B cell (primary cell): ENCODE data around the gene C16orf54. TPM values are rescaled to one million over a fixed set of nuclear protein-coding genes. Genes with fewer than 3 reads are reported as not detected.
A peak's percentile ranks its signal among the peaks of the same experiment; 100 is the strongest.

Experiments
- ATAC-seq: fragments of 200-7000 bp; cut with Tn5 transposase; one replicate; pipeline ENCODE4 v1.10.0; 2021; ENCODE audit warnings: low read depth, mild to moderate bottlenecking, moderate number of reproducible peaks, moderate library complexity
- CTCF ChIA-PET: fragments of 350-600 bp; sonication (Branson Sonifier 250); formaldehyde crosslinking; loops from one replicate; lab custom pipeline; 2021; ENCODE audit warnings: antibody characterized with exemption, inconsistent platforms; lab: Charles Lee
- POLR2A ChIA-PET: fragments of 350-600 bp; sonication (Branson Sonifier 250); formaldehyde crosslinking; loops from one replicate; lab custom pipeline; 2021; ENCODE audit warnings: antibody characterized with exemption; lab: Charles Lee
- DNase-seq: peaks from one replicate; pipeline ENCODE4 v3.0.0; 2013
- H2AFZ ChIP-seq: 2 replicates; pipeline ENCODE4 v1.6.1; 2012; ENCODE audit warnings: mild to moderate bottlenecking, low read depth, low read length; ENCODE audit not compliant: insufficient read depth, poor library complexity, severe bottlenecking
- H3K27ac ChIP-seq, 2 donors: 1 replicate in 1 of 2; 2 replicates in 1 of 2; pipeline ENCODE4 v1.5.1; 2012 to 2013; ENCODE audit warnings: low read length in 2 of 2, mild to moderate bottlenecking in 2 of 2, moderate library complexity in 1 of 2
- H3K27me3 ChIP-seq, 4 experiments: fragments of 200-600 bp in 1 of 4; sonication (generic) in 1 of 4; replicated peaks in 1 of 4; 1 replicate in 2 of 4; 2 replicates in 2 of 4; pipeline versions ENCODE4 v1.6.1 to v1.7.0; 2013 to 2016; ENCODE audit warnings: low read length in 3 of 4, mild to moderate bottlenecking in 2 of 4, mixed read lengths in 1 of 4, moderate library complexity in 1 of 4; ENCODE audit not compliant: insufficient read depth in 4 of 4, control insufficient read depth in 3 of 4; ENCODE audit errors: control extremely low read depth in 1 of 4
- H3K36me3 ChIP-seq, 2 experiments: replicated peaks in 1 of 2; 1 replicate in 1 of 2; 2 replicates in 1 of 2; pipeline versions ENCODE4 v1.6.1 to v1.7.1; 2013; ENCODE audit warnings: low read length in 1 of 2; ENCODE audit not compliant: insufficient read depth in 2 of 2, control insufficient read depth in 1 of 2; ENCODE audit errors: control extremely low read depth in 1 of 2, extremely low read depth in 1 of 2
- H3K4me1 ChIP-seq, 2 donors: fragments of 200-600 bp in 1 of 2; sonication (generic) in 1 of 2; 1 replicate in 1 of 2; 2 replicates in 1 of 2; pipeline versions ENCODE4 v1.5.1 to v1.6.1; 2013 to 2017; ENCODE audit warnings: low read length in 2 of 2; ENCODE audit not compliant: control insufficient read depth in 2 of 2, insufficient read depth in 2 of 2
- H3K4me2 ChIP-seq: replicated peaks from 2 replicates; pipeline ENCODE3; 2012; ENCODE audit warnings: mild to moderate bottlenecking, low read depth, low read length; ENCODE audit not compliant: poor library complexity, severe bottlenecking
- H3K4me3 ChIP-seq, 5 experiments: fragments of 200-600 bp in 1 of 5; sonication (generic) in 1 of 5; 1 replicate in 3 of 5; 2 replicates in 2 of 5; pipeline versions ENCODE4 v1.5.1 to v1.7.0; 2011 to 2016; ENCODE audit warnings: low read length in 4 of 5, mild to moderate bottlenecking in 4 of 5, low read depth in 2 of 5, control low read depth in 1 of 5, moderate library complexity in 1 of 5; ENCODE audit not compliant: insufficient read depth in 1 of 5; ENCODE audit errors: control extremely low read depth in 1 of 5, extremely low read depth in 1 of 5
- H3K79me2 ChIP-seq: fragments of 200-600 bp; sonication (generic); one replicate; pipeline ENCODE4 v1.6.0; 2016; ENCODE audit warnings: low read length; ENCODE audit not compliant: control insufficient read depth, insufficient read depth
- H3K9ac ChIP-seq: fragments of 200-600 bp; sonication (generic); 2 replicates; pipeline ENCODE4 v1.6.1; 2017; ENCODE audit warnings: mild to moderate bottlenecking, low read length, moderate library complexity
- H3K9me3 ChIP-seq, 3 donors: one replicate each; pipeline versions ENCODE4 v1.6.1 to v1.7.1; 2013; ENCODE audit warnings: low read length in 2 of 3; ENCODE audit not compliant: control insufficient read depth in 2 of 3, insufficient read depth in 1 of 3; ENCODE audit errors: control extremely low read depth in 1 of 3
- H4K20me1 ChIP-seq: 2 replicates; pipeline ENCODE4 v1.6.0; 2012; ENCODE audit warnings: mild to moderate bottlenecking, low read length; ENCODE audit not compliant: insufficient read depth, control insufficient read depth, poor library complexity, severe bottlenecking
- H3K27ac Mint-ChIP-seq: one replicate; pipeline ENCODE4 v1.8.0; 2021; ENCODE audit warnings: mixed read lengths
- H3K27me3 Mint-ChIP-seq: one replicate; pipeline ENCODE4 v1.8.0; 2021; ENCODE audit warnings: mixed read lengths
- H3K4me1 Mint-ChIP-seq: one replicate; pipeline ENCODE4 v1.8.0; 2021; ENCODE audit warnings: mixed read lengths
- H3K4me3 Mint-ChIP-seq: one replicate; pipeline ENCODE4 v1.8.0; 2021; ENCODE audit warnings: mixed read lengths
- H3K9me3 Mint-ChIP-seq: one replicate; pipeline ENCODE4 v1.8.0; 2022; ENCODE audit warnings: mixed read lengths; ENCODE audit not compliant: insufficient read depth
- EZH2 ChIP-seq: IDR thresholded peaks from 2 replicates; pipeline ENCODE4 v1.6.1; 2012; ENCODE audit warnings: borderline replicate concordance, low read depth, mild to moderate bottlenecking, moderate library complexity, low read length; ENCODE audit not compliant: insufficient read depth, poor library complexity, severe bottlenecking
- WGBS: methylation state at CpG from one replicate; pipeline ENCODE4 v1.1.5; 2013; ENCODE audit warnings: missing lambda C conversion rate; ENCODE audit not compliant: insufficient coverage; 5-methylcytosine and 5-hydroxymethylcytosine counted together
- intact Hi-C: fragments of 100-400 bp; cut with micrococcal nuclease; formaldehyde crosslinking; loops from one replicate; pipeline ENCODE4 v1.10.0; 2022
- polyA plus RNA-seq: library from polyadenylated mRNA; depleted of rRNA; stranded (reverse); fragments of >200 nt; gene quantifications from 2 replicates; pipeline ENCODE4 v1.2.3, GENCODE V29; 2012
- total RNA-seq, 2 donors: library from RNA; stranded (reverse); fragments of 120-200 nt in 1 of 2; gene quantifications; 1 replicate in 1 of 2; 2 replicates in 1 of 2; pipeline versions ENCODE4 v1.2.3 to v1.2.4, GENCODE V29; 2013 to 2022
- TF ChIP-seq, protein P1 (sequence below): fragments of 200-600 bp; IDR thresholded peaks from one replicate; pipeline ENCODE4 v1.8.0; 2022; ENCODE audit warnings: antibody characterized with exemption, mild to moderate bottlenecking

C16orf54 gene
- total and polyA plus RNA-seq, 2 donors (not counting 1 experiment from before 2014, with no cell fraction given) = 44.0 to 68.3 TPM

GRCh38 chr16:29729116-29729521 lies 16.7 kb downstream of the C16orf54 start:
- no CpG with 5 or more reads among the region's 6 CpGs for WGBS
- peaks cover 5% of the 10 kb centered on the region for H3K79me2 ChIP-seq
- no peak for TF ChIP-seq EZH2
- TF ChIP-seq, protein P1, sequence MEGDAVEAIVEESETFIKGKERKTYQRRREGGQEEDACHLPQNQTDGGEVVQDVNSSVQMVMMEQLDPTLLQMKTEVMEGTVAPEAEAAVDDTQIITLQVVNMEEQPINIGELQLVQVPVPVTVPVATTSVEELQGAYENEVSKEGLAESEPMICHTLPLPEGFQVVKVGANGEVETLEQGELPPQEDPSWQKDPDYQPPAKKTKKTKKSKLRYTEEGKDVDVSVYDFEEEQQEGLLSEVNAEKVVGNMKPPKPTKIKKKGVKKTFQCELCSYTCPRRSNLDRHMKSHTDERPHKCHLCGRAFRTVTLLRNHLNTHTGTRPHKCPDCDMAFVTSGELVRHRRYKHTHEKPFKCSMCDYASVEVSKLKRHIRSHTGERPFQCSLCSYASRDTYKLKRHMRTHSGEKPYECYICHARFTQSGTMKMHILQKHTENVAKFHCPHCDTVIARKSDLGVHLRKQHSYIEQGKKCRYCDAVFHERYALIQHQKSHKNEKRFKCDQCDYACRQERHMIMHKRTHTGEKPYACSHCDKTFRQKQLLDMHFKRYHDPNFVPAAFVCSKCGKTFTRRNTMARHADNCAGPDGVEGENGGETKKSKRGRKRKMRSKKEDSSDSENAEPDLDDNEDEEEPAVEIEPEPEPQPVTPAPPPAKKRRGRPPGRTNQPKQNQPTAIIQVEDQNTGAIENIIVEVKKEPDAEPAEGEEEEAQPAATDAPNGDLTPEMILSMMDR = no peak
- no peaks in the 10 kb centered on the region for H3K36me3 ChIP-seq
- no peak overlapping the region for H3K27ac Mint-ChIP-seq
- H3K4me1 ChIP-seq = peaks cover 8 to 32% of the 10 kb centered on the region in 2 donors
- H3K27me3 ChIP-seq = no peaks in the 10 kb centered on the region
- H2AFZ ChIP-seq = peak overlapping the region; percentile 34
- no peak overlapping the region for H3K9ac ChIP-seq
- intact Hi-C loops = no loop called here
- H3K27me3 Mint-ChIP-seq = no peaks in the 10 kb centered on the region
- peak; percentile 35 for DNase-seq
- H3K4me1 Mint-ChIP-seq = peaks cover 24% of the 10 kb centered on the region
- H3K4me3 Mint-ChIP-seq = no peak overlapping the region
- POLR2A ChIA-PET = interaction anchor here (0.6 to 1.7 kb wide), 4 partner anchors 14 to 290 kb away, joined by 3 to 8 read pairs (median 4); no protein-coding TSS in a partner anchor
- peaks cover 0 to 10% (median 0%) of the 10 kb centered on the region in 3 donors for H3K9me3 ChIP-seq
- no peak overlapping the region for H3K27ac ChIP-seq
- CTCF ChIA-PET = interaction anchor here (0.6 to 4.4 kb wide), 16 partner anchors 8 to 303 kb away, joined by 3 to 43 read pairs (median 4); partner anchors contain the start of gene KIF22
- ATAC-seq = peak; percentile 24
- H3K4me2 ChIP-seq = no peak overlapping the region
- H3K4me3 ChIP-seq = no peak overlapping the region
- H3K9me3 Mint-ChIP-seq = peaks cover 2% of the 10 kb centered on the region
- H4K20me1 ChIP-seq = no peaks in the 10 kb centered on the region

GRCh38 chr16:29727452-29727851 lies 18.3 kb downstream of the C16orf54 start:
- intact Hi-C loops = no loop called here

More at GRCh38 chr16:29727452-29727851, 18.3 kb downstream of the C16orf54 start:
- Histone ChIP-seq H4K20me1 (no peaks in the 10 kb centered on the region), H3K9me3 (peaks cover 0 to 7% (median 0%) of the 10 kb centered on the region in 3 donors), H3K4me2 (no peak overlapping the region), H3K27me3 (no peaks in the 10 kb centered on the region), H3K4me3 (no peak overlapping the region), H2AFZ (no peak overlapping the region), H3K9ac (no peak overlapping the region), H3K79me2 (no peaks in the 10 kb centered on the region), H3K27ac (no peak overlapping the region), H3K36me3 (no peaks in the 10 kb centered on the region), H3K4me1 (peaks cover 8 to 31% of the 10 kb centered on the region in 2 donors)
- Mint-ChIP-seq H3K9me3 (peaks cover 2% of the 10 kb centered on the region), H3K27me3 (no peaks in the 10 kb centered on the region), H3K4me3 (no peak overlapping the region), H3K27ac (no peak overlapping the region), H3K4me1 (peaks cover 22% of the 10 kb centered on the region)
- ChIA-PET CTCF (interaction anchor here (1.2 to 2.8 kb wide), 2 partner anchors 9 to 15 kb away, joined by 3 to 7 read pairs; no protein-coding TSS in a partner anchor), POLR2A (no interaction called here)
- 88% methylated on average over 7 of the region's 7 CpGs for WGBS
- ATAC-seq = no peak
- TF ChIP-seq EZH2 = no peak
- TF ChIP-seq, protein P1 = no peak
- no peak for DNase-seq
